Glutamatergic neuron (in vitro differentiated cells): ENCODE data around the gene RAET1E. TPM values are rescaled to one million over a fixed set of nuclear protein-coding genes. Genes with fewer than 3 reads are reported as not detected.

Experiments used
- DNase-seq: peaks from one replicate; pipeline ENCODE4 v3.0.0; 2022
- H3K27ac Mint-ChIP-seq: one replicate; pipeline ENCODE4 v1.8.0; 2020; ENCODE audit warnings: mild to moderate bottlenecking, mixed read lengths, inconsistent platforms; ENCODE audit not compliant: unreplicated experiment
- H3K27me3 Mint-ChIP-seq: one replicate; pipeline ENCODE4 v1.8.0; 2020; ENCODE audit warnings: mild to moderate bottlenecking, moderate library complexity, mixed read lengths, inconsistent platforms; ENCODE audit not compliant: unreplicated experiment
- H3K36me3 Mint-ChIP-seq: one replicate; pipeline ENCODE4 v1.8.0; 2020; ENCODE audit warnings: mild to moderate bottlenecking, mixed read lengths, inconsistent platforms; ENCODE audit not compliant: unreplicated experiment
- H3K4me1 Mint-ChIP-seq: one replicate; pipeline ENCODE4 v1.8.0; 2020; ENCODE audit warnings: mild to moderate bottlenecking, low read depth, mixed read lengths, inconsistent platforms; ENCODE audit not compliant: unreplicated experiment
- H3K4me3 Mint-ChIP-seq: one replicate; pipeline ENCODE4 v1.8.0; 2020; ENCODE audit warnings: mild to moderate bottlenecking, mixed read lengths, inconsistent platforms; ENCODE audit not compliant: unreplicated experiment
- H3K9me3 Mint-ChIP-seq: one replicate; pipeline ENCODE4 v1.8.0; 2020; ENCODE audit warnings: mild to moderate bottlenecking, moderate library complexity, mixed read lengths, inconsistent platforms; ENCODE audit not compliant: unreplicated experiment
- CTCF ChIP-seq: fragments of 200-600 bp; sonication (generic); IDR thresholded peaks from one replicate; pipeline ENCODE4 v1.5.0; 2021; ENCODE audit not compliant: partially characterized antibody, unreplicated experiment
- total RNA-seq: library from RNA; stranded (reverse); fragmentation: NEBNext Ultra II Directional; extraction: Animal tissue kit (Norgen Biotek cat#: 25700); gene quantifications from one replicate; pipeline ENCODE4 v1.2.1, GENCODE V29; 2021; ENCODE audit not compliant: unreplicated experiment

Gene RAET1E
- total RNA-seq, 1 donor from 2014 or later = not detected

- peaks cover 2% of the 10 kb centered on the region for H3K9me3 Mint-ChIP-seq
- no peak overlapping the region for H3K27ac Mint-ChIP-seq
- peaks cover 11% of the 10 kb centered on the region for H3K27me3 Mint-ChIP-seq
These were observed 10.6 kb downstream of the RAET1E start for GRCh38 chr6:149887343-149887742.

GRCh38 chr6:149885888-149886287 lies 12.0 kb downstream of the RAET1E start:
- H3K4me1 Mint-ChIP-seq = no peaks in the 10 kb centered on the region
- no peak for TF ChIP-seq CTCF
- H3K9me3 Mint-ChIP-seq = peaks cover under 1% of the 10 kb centered on the region
- DNase-seq = no peak
- H3K27me3 Mint-ChIP-seq = peaks cover 8% of the 10 kb centered on the region
- no peak overlapping the region for H3K4me3 Mint-ChIP-seq
- no peaks in the 10 kb centered on the region for H3K36me3 Mint-ChIP-seq
- no peak overlapping the region for H3K27ac Mint-ChIP-seq

More at GRCh38 chr6:149887343-149887742, 10.6 kb downstream of the RAET1E start:
- DNase-seq = no peak
- TF ChIP-seq CTCF = no peak
- Mint-ChIP-seq H3K36me3 (no peaks in the 10 kb centered on the region), H3K4me1 (no peaks in the 10 kb centered on the region), H3K4me3 (no peak overlapping the region)

- H3K9me3 Mint-ChIP-seq = peaks cover 2% of the 10 kb centered on the region
These were observed 13.3 kb downstream of the RAET1E start for GRCh38 chr6:149884617-149885016.

GRCh38 chr6:149884215-149884614 lies 13.7 kb downstream of the RAET1E start:
- Mint-ChIP-seq H3K27ac (no peak overlapping the region), H3K27me3 (peaks cover 10% of the 10 kb centered on the region), H3K9me3 (peaks cover 2% of the 10 kb centered on the region), H3K4me3 (no peak overlapping the region), H3K4me1 (no peaks in the 10 kb centered on the region), H3K36me3 (no peaks in the 10 kb centered on the region)
- no peak for TF ChIP-seq CTCF
- DNase-seq = no peak

More at GRCh38 chr6:149884617-149885016, 13.3 kb downstream of the RAET1E start:
- Mint-ChIP-seq H3K27ac (no peak overlapping the region), H3K36me3 (no peaks in the 10 kb centered on the region), H3K27me3 (peaks cover 10% of the 10 kb centered on the region), H3K4me3 (no peak overlapping the region), H3K4me1 (no peaks in the 10 kb centered on the region)
- no peak for TF ChIP-seq CTCF
- DNase-seq = no peak

GRCh38 chr6:149881860-149882259 lies 16.1 kb downstream of the RAET1E start:
- Mint-ChIP-seq H3K27me3 (peaks cover 4% of the 10 kb centered on the region), H3K9me3 (peaks cover 2% of the 10 kb centered on the region), H3K4me3 (no peak overlapping the region), H3K27ac (no peak overlapping the region), H3K36me3 (no peaks in the 10 kb centered on the region), H3K4me1 (no peaks in the 10 kb centered on the region)
- no peak for DNase-seq
- no peak for TF ChIP-seq CTCF
